NCI-H2196 (cell line): ENCODE measurements around the gene AK4.

Experiments used
- DNase-seq: peaks from one replicate; lab custom pipeline; 2025; ENCODE audit not compliant: unreplicated experiment; lab: John Stamatoyannopoulos, UW

The AK4 gene

GRCh38 chr1:65269612-65270011 is 121.6 kb downstream of the AK4 start:
- no peak for DNase-seq

- DNase-seq = no peak
These were observed 128.4 kb downstream of the AK4 start for GRCh38 chr1:65276197-65276939.

GRCh38 chr1:65277605-65278347 is 129.8 kb downstream of the AK4 start:
- no peak for DNase-seq

- no peak for DNase-seq
These were observed 130.5 kb downstream of the AK4 start for GRCh38 chr1:65278376-65279069.

- DNase-seq = no peak
These were observed 131.2 kb downstream of the AK4 start for GRCh38 chr1:65279070-65279779.
